ENCODE data around the gene SLC1A1. TPM values are rescaled to one million over a fixed set of nuclear protein-coding genes. Genes with fewer than 3 reads are reported as not detected.

Gene SLC1A1
- total and polyA plus RNA-seq, 2 experiments from 2014 or later, result 3.7 to 8.2 TPM

DNA sequence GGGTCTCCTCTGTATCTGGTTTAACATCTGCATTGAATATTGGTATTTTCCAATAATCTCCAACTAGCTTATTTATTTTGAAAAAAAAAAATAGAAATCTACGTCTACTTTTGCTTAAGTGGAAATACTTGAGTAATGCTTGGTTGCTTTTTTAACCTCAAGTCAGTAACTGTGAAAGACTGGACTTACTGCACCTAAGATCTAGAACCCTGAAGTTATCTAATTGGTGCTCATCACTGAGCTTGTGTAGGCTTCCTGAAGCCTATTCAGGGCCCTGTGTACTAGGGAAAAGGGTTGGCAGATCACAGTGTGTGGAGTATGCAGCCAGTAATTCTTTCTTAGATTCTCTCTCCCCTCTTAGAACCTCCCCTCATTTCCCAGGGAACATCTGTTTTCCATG, 16.2 kb downstream of the SLC1A1 start:
- Histone ChIP-seq H3K79me2 (replicated peaks; ENCODE audit: insufficient read depth) (no peaks in the 10 kb centered on the region; the same call in 1 of the 2 replicates), H3K27ac (ENCODE audit: low read depth) (no peak overlapping the region), H3K36me3 (ENCODE audit: insufficient read depth) (no peaks in the 10 kb centered on the region), H3F3A (replicated peaks; ENCODE audit: low read depth) (no peaks in the 10 kb centered on the region), H3K4me2 (no peak overlapping the region), H3K27me3 (ENCODE audit: insufficient read depth) (no peaks in the 10 kb centered on the region), H4K20me1 (replicated peaks; ENCODE audit: insufficient read depth) (no peaks in the 10 kb centered on the region; the same call in 1 of the 2 replicates), H3K9me2 (ENCODE audit: insufficient read depth) (no peaks in the 10 kb centered on the region), H3K4me1 (ENCODE audit: insufficient read depth) (no peaks in the 10 kb centered on the region), H3K4me3 (no peak overlapping the region), H2AFZ (no peak overlapping the region)
- H3K4me1 Mint-ChIP-seq, result peaks cover 12% of the 10 kb centered on the region
- H3K27me3 Mint-ChIP-seq (ENCODE audit: insufficient read depth, low read depth, poor library complexity), result no peaks in the 10 kb centered on the region
- no peak overlapping the region for H3K4me3 Mint-ChIP-seq
- ATAC-seq, result no peak
- H3K27ac Mint-ChIP-seq, result no peak overlapping the region
- no peaks in the 10 kb centered on the region for H3K9me3 Mint-ChIP-seq
- TF ChIP-seq ZNF114 (CRISPR knock-in tag; IDR thresholded peaks at IDR 0.05) (no peak), JUNB (IDR thresholded peaks at IDR 0.05; ENCODE audit: unreplicated experiment) (no peak), NANOG (IDR thresholded peaks at IDR 0.05; ENCODE audit: borderline replicate concordance) (no peak), STAT1 (IDR thresholded peaks at IDR 0.05; ENCODE audit: unreplicated experiment) (no peak), EZH2phosphoT487 (IDR thresholded peaks at IDR 0.05; ENCODE audit: unreplicated experiment) (no peak), CREB1 (CRISPR knock-in tag; IDR thresholded peaks at IDR 0.05; ENCODE audit: low read depth) (no peak), ZNF331 (CRISPR knock-in tag; IDR thresholded peaks at IDR 0.05; ENCODE audit: low read depth) (no peak), EZH2 (IDR thresholded peaks at IDR 0.05; ENCODE audit: low read depth, unreplicated experiment) (no peak), POLR2AphosphoS5 (IDR thresholded peaks at IDR 0.05; ENCODE audit: low read depth) (no peak)
- TF ChIP-seq, protein P1, sequence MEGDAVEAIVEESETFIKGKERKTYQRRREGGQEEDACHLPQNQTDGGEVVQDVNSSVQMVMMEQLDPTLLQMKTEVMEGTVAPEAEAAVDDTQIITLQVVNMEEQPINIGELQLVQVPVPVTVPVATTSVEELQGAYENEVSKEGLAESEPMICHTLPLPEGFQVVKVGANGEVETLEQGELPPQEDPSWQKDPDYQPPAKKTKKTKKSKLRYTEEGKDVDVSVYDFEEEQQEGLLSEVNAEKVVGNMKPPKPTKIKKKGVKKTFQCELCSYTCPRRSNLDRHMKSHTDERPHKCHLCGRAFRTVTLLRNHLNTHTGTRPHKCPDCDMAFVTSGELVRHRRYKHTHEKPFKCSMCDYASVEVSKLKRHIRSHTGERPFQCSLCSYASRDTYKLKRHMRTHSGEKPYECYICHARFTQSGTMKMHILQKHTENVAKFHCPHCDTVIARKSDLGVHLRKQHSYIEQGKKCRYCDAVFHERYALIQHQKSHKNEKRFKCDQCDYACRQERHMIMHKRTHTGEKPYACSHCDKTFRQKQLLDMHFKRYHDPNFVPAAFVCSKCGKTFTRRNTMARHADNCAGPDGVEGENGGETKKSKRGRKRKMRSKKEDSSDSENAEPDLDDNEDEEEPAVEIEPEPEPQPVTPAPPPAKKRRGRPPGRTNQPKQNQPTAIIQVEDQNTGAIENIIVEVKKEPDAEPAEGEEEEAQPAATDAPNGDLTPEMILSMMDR (conservative IDR thresholded peaks at IDR 0.05; ENCODE audit: low read depth in 2 of 2), result no peak
- TF ChIP-seq, protein P2, sequence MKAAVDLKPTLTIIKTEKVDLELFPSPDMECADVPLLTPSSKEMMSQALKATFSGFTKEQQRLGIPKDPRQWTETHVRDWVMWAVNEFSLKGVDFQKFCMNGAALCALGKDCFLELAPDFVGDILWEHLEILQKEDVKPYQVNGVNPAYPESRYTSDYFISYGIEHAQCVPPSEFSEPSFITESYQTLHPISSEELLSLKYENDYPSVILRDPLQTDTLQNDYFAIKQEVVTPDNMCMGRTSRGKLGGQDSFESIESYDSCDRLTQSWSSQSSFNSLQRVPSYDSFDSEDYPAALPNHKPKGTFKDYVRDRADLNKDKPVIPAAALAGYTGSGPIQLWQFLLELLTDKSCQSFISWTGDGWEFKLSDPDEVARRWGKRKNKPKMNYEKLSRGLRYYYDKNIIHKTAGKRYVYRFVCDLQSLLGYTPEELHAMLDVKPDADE (IDR thresholded peaks at IDR 0.05), result no peak
- TF ChIP-seq, protein P3, sequence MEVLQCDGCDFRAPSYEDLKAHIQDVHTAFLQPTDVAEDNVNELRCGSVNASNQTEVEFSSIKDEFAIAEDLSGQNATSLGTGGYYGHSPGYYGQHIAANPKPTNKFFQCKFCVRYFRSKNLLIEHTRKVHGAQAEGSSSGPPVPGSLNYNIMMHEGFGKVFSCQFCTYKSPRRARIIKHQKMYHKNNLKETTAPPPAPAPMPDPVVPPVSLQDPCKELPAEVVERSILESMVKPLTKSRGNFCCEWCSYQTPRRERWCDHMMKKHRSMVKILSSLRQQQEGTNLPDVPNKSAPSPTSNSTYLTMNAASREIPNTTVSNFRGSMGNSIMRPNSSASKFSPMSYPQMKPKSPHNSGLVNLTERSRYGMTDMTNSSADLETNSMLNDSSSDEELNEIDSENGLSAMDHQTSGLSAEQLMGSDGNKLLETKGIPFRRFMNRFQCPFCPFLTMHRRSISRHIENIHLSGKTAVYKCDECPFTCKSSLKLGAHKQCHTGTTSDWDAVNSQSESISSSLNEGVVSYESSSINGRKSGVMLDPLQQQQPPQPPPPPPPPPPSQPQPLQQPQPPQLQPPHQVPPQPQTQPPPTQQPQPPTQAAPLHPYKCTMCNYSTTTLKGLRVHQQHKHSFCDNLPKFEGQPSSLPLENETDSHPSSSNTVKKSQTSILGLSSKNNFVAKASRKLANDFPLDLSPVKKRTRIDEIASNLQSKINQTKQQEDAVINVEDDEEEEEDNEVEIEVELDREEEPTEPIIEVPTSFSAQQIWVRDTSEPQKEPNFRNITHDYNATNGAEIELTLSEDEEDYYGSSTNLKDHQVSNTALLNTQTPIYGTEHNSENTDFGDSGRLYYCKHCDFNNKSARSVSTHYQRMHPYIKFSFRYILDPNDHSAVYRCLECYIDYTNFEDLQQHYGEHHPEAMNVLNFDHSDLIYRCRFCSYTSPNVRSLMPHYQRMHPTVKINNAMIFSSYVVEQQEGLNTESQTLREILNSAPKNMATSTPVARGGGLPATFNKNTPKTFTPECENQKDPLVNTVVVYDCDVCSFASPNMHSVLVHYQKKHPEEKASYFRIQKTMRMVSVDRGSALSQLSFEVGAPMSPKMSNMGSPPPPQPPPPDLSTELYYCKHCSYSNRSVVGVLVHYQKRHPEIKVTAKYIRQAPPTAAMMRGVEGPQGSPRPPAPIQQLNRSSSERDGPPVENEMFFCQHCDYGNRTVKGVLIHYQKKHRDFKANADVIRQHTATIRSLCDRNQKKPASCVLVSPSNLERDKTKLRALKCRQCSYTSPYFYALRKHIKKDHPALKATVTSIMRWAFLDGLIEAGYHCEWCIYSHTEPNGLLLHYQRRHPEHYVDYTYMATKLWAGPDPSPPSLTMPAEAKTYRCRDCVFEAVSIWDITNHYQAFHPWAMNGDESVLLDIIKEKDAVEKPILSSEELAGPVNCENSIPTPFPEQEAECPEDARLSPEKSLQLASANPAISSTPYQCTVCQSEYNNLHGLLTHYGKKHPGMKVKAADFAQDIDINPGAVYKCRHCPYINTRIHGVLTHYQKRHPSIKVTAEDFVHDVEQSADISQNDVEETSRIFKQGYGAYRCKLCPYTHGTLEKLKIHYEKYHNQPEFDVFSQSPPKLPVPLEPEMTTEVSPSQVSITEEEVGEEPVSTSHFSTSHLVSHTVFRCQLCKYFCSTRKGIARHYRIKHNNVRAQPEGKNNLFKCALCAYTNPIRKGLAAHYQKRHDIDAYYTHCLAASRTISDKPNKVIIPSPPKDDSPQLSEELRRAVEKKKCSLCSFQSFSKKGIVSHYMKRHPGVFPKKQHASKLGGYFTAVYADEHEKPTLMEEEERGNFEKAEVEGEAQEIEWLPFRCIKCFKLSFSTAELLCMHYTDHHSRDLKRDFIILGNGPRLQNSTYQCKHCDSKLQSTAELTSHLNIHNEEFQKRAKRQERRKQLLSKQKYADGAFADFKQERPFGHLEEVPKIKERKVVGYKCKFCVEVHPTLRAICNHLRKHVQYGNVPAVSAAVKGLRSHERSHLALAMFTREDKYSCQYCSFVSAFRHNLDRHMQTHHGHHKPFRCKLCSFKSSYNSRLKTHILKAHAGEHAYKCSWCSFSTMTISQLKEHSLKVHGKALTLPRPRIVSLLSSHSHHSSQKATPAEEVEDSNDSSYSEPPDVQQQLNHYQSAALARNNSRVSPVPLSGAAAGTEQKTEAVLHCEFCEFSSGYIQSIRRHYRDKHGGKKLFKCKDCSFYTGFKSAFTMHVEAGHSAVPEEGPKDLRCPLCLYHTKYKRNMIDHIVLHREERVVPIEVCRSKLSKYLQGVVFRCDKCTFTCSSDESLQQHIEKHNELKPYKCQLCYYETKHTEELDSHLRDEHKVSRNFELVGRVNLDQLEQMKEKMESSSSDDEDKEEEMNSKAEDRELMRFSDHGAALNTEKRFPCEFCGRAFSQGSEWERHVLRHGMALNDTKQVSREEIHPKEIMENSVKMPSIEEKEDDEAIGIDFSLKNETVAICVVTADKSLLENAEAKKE (CRISPR knock-in tag; IDR thresholded peaks at IDR 0.05), result no peak
- TF ChIP-seq, protein P4, sequence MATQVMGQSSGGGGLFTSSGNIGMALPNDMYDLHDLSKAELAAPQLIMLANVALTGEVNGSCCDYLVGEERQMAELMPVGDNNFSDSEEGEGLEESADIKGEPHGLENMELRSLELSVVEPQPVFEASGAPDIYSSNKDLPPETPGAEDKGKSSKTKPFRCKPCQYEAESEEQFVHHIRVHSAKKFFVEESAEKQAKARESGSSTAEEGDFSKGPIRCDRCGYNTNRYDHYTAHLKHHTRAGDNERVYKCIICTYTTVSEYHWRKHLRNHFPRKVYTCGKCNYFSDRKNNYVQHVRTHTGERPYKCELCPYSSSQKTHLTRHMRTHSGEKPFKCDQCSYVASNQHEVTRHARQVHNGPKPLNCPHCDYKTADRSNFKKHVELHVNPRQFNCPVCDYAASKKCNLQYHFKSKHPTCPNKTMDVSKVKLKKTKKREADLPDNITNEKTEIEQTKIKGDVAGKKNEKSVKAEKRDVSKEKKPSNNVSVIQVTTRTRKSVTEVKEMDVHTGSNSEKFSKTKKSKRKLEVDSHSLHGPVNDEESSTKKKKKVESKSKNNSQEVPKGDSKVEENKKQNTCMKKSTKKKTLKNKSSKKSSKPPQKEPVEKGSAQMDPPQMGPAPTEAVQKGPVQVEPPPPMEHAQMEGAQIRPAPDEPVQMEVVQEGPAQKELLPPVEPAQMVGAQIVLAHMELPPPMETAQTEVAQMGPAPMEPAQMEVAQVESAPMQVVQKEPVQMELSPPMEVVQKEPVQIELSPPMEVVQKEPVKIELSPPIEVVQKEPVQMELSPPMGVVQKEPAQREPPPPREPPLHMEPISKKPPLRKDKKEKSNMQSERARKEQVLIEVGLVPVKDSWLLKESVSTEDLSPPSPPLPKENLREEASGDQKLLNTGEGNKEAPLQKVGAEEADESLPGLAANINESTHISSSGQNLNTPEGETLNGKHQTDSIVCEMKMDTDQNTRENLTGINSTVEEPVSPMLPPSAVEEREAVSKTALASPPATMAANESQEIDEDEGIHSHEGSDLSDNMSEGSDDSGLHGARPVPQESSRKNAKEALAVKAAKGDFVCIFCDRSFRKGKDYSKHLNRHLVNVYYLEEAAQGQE (IDR thresholded peaks at IDR 0.05; ENCODE audit: unreplicated experiment), result no peak
- no peak for DNase-seq (ENCODE audit: low spot score)
- H3K36me3 Mint-ChIP-seq (ENCODE audit: low read depth), result no peaks in the 10 kb centered on the region
